Activated gamma-delta T cell treated with Interleukin-2 at 50 U/mL for 16 hours (primary cell): ENCODE data around the gene PNPLA7.

Source experiments
- DNase-seq: peaks from one replicate; pipeline ENCODE4 v3.0.0-alpha.2; 2020

The PNPLA7 gene

GRCh38 chr9:137431416-137431931 is 118.7 kb downstream of the PNPLA7 start:
- no peak for DNase-seq

- DNase-seq: no peak
Observed at GRCh38 chr9:137430723-137431415, 119.3 kb downstream of the PNPLA7 start.

GRCh38 chr9:137429974-137430722 is 120.1 kb downstream of the PNPLA7 start:
- DNase-seq: no peak

GRCh38 chr9:137429546-137429890 is 120.7 kb downstream of the PNPLA7 start:
- DNase-seq: no peak

- no peak for DNase-seq
Observed at GRCh38 chr9:137428841-137429545, 121.2 kb downstream of the PNPLA7 start.

- DNase-seq: no peak
Observed at GRCh38 chr9:137428311-137428630, 121.9 kb downstream of the PNPLA7 start.

GRCh38 chr9:137427454-137428310 is 122.5 kb downstream of the PNPLA7 start:
- no peak for DNase-seq

- DNase-seq: no peak
Observed at GRCh38 chr9:137426018-137426681, 124.1 kb downstream of the PNPLA7 start.

- DNase-seq: no peak
Observed at GRCh38 chr9:137423514-137424291, 126.5 kb downstream of the PNPLA7 start.

GRCh38 chr9:137422604-137423513 is 127.3 kb downstream of the PNPLA7 start, which contains the start of the genes EXD3 and NOXA1:
Gene EXD3, minus strand, starts transcription at chr9:137423162. Its CDS starts 27,805 bp downstream, at chr9:137395357.
Gene NOXA1, plus strand, starts transcription at chr9:137423393. Its CDS starts 137 bp downstream, at chr9:137423530.
- DNase-seq: peak; percentile 95

- no peak for DNase-seq
Observed at GRCh38 chr9:137421838-137422603, 128.2 kb downstream of the PNPLA7 start.

- DNase-seq: no peak
Observed at GRCh38 chr9:137417161-137418021, 132.8 kb downstream of the PNPLA7 start.

- DNase-seq: no peak
Observed at GRCh38 chr9:137416563-137417151, 133.5 kb downstream of the PNPLA7 start.

- no peak for DNase-seq
Observed at GRCh38 chr9:137416006-137416562, 134.1 kb downstream of the PNPLA7 start.

GRCh38 chr9:137415451-137415850 is 134.8 kb downstream of the PNPLA7 start:
- no peak for DNase-seq

GRCh38 chr9:137412431-137412830 is 137.8 kb downstream of the PNPLA7 start:
- DNase-seq: no peak

GRCh38 chr9:137411645-137412380 is 138.4 kb downstream of the PNPLA7 start:
- peak; percentile 55 for DNase-seq
